HepG2 (cell line): ENCODE results near the gene NUP62. TPM values are rescaled to one million over a fixed set of nuclear protein-coding genes. Genes with fewer than 3 reads are reported as not detected.

Source experiments
- CBFB ChIP-seq: sonication (generic); formaldehyde crosslinking; IDR thresholded peaks from 2 replicates; pipeline ENCODE4 v1.4.0; 2020; ENCODE audit warnings: missing genetic modification reagents
- HNRNPUL1 ChIP-seq: fragments of 200-400 bp; formaldehyde crosslinking; IDR thresholded peaks from 2 replicates; pipeline ENCODE4 v1.6.1; 2017; ENCODE audit warnings: low read depth, mild to moderate bottlenecking, low read length, moderate library complexity
- MATR3 ChIP-seq: sonication (generic); formaldehyde crosslinking; IDR thresholded peaks from 2 replicates; pipeline ENCODE4 v1.4.0; 2020; ENCODE audit warnings: missing genetic modification reagents
- MIER2 ChIP-seq: IDR thresholded peaks from 2 replicates; pipeline ENCODE4 v1.6.1; 2016; ENCODE audit warnings: missing biosample characterization, missing genetic modification reagents
- MXD3 ChIP-seq: IDR thresholded peaks from 2 replicates; pipeline ENCODE4 v1.6.1; 2016; ENCODE audit warnings: mild to moderate bottlenecking, missing biosample characterization, missing genetic modification reagents
- PPARG ChIP-seq: conservative IDR thresholded peaks from 2 replicates; pipeline ENCODE4 v1.6.1; 2016; ENCODE audit warnings: missing biosample characterization, missing genetic modification reagents
- SIN3B ChIP-seq: fragments of 150-350 bp; IDR thresholded peaks from 2 replicates; pipeline ENCODE4 v1.6.1; 2014; ENCODE audit warnings: low read length
- SMC3 ChIP-seq: IDR thresholded peaks from 2 replicates; pipeline ENCODE4 v1.6.1; 2011; ENCODE audit warnings: low read length, improper control_type of control experiment
- SNAPC4 ChIP-seq: sonication (generic); formaldehyde crosslinking; IDR thresholded peaks from 2 replicates; pipeline ENCODE4 v1.4.0; 2020; ENCODE audit warnings: mild to moderate bottlenecking, missing genetic modification reagents
- SP2 ChIP-seq: sonication (generic); formaldehyde crosslinking; IDR thresholded peaks from 2 replicates; pipeline ENCODE4 v1.5.1; 2020; ENCODE audit warnings: mild to moderate bottlenecking, missing genetic modification reagents
- TBL1XR1 ChIP-seq: fragments of 150-350 bp; IDR thresholded peaks from 2 replicates; pipeline ENCODE4 v1.6.1; 2014; ENCODE audit warnings: borderline replicate concordance, low read length; ENCODE audit not compliant: partially characterized antibody
- ZEB1 ChIP-seq: IDR thresholded peaks from 2 replicates; pipeline ENCODE4 v1.6.1; 2012; ENCODE audit warnings: mild to moderate bottlenecking, low read depth, inconsistent platforms; ENCODE audit not compliant: insufficient replicate concordance
- ZUFSP ChIP-seq: sonication (generic); formaldehyde crosslinking; IDR thresholded peaks from 2 replicates; pipeline ENCODE4 v1.9.0; 2021; ENCODE audit warnings: missing genetic modification reagents, mild to moderate bottlenecking, borderline replicate concordance
- polyA plus RNA-seq, 8 experiments: library from polyadenylated mRNA; depleted of rRNA in 3 of 8; stranded (reverse) in 7 of 8; unstranded in 1 of 8; fragments of >200 nt; fragmentation: Illumina TruSeq in 4 of 8; extraction: Trizol in 4 of 8; gene quantifications; 2 replicates each; pipeline versions ENCODE4 v1.2.1 to v1.2.3, GENCODE V29; 2011 to 2016; ENCODE audit warnings: low read depth in 4 of 8, missing spikeins in 1 of 8, mixed read lengths in 1 of 8; ENCODE audit not compliant: insufficient read depth in 1 of 8
- total RNA-seq, 5 experiments: library from RNA; depleted of rRNA; stranded (reverse); fragments of >200 nt; fragmentation: Illumina TruSeq; extraction: Trizol; gene quantifications; 2 replicates each; pipeline ENCODE4 v1.2.3, GENCODE V29; 2016; ENCODE audit warnings: low read depth in 1 of 5
- TF ChIP-seq, protein P1 (sequence below): sonication (generic); formaldehyde crosslinking; IDR thresholded peaks from 2 replicates; pipeline ENCODE4 v1.8.1; 2023; ENCODE audit warnings: mild to moderate bottlenecking, missing genetic modification reagents
- TF ChIP-seq, protein P2 (sequence below): sonication (generic); formaldehyde crosslinking; IDR thresholded peaks from 2 replicates; pipeline ENCODE4 v1.4.0; 2020; ENCODE audit warnings: low read depth, mild to moderate bottlenecking, missing genetic modification reagents
- TF ChIP-seq, protein P3 (sequence below): IDR thresholded peaks from 2 replicates; pipeline ENCODE4 v1.6.1; 2016; ENCODE audit warnings: low read depth, borderline replicate concordance
- TF ChIP-seq, protein P4 (sequence below): IDR thresholded peaks from 2 replicates; pipeline ENCODE4 v1.6.1; 2012; ENCODE audit warnings: inconsistent platforms
- TF ChIP-seq, protein P5 (sequence below): sonication (generic); formaldehyde crosslinking; IDR thresholded peaks from 2 replicates; pipeline ENCODE4 v1.5.1; 2020; ENCODE audit warnings: mild to moderate bottlenecking, missing genetic modification reagents, moderate library complexity

NUP62 gene
- total and polyA plus RNA-seq, 2 of the 13 experiments (the other 11 are each of a cell fraction or from before 2014, with no cell fraction given) = 16.5 to 41.5 TPM

GRCh38 chr19:49929121-49929610, at the start of gene NUP62, which contains the start of gene ATF5 (continued):
- TF ChIP-seq, protein P1, sequence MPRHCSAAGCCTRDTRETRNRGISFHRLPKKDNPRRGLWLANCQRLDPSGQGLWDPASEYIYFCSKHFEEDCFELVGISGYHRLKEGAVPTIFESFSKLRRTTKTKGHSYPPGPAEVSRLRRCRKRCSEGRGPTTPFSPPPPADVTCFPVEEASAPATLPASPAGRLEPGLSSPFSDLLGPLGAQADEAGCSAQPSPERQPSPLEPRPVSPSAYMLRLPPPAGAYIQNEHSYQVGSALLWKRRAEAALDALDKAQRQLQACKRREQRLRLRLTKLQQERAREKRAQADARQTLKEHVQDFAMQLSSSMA (CRISPR knock-in tag) = no peak
- TF ChIP-seq MXD3 (CRISPR knock-in tag) (peak; percentile 69; the same call in 1 of the 2 replicates), ZEB1 (no peak), HNRNPUL1 (0 out of 2 replicates have a peak, but pooled peaks have one; percentile 61), SMC3 (no peak), SNAPC4 (CRISPR knock-in tag) (0 out of 2 replicates have a peak, but pooled peaks have one; percentile 59), TBL1XR1 (no peak), MIER2 (no peak), CBFB (CRISPR knock-in tag) (peak; percentile 51; the same call in 1 of the 2 replicates), SIN3B (no peak), MATR3 (CRISPR knock-in tag) (no peak), ZUFSP (CRISPR knock-in tag) (no peak), PPARG (CRISPR knock-in tag) (no peak), SP2 (CRISPR knock-in tag) (no peak; the same call in 1 of the 2 replicates)
- TF ChIP-seq, protein P2, sequence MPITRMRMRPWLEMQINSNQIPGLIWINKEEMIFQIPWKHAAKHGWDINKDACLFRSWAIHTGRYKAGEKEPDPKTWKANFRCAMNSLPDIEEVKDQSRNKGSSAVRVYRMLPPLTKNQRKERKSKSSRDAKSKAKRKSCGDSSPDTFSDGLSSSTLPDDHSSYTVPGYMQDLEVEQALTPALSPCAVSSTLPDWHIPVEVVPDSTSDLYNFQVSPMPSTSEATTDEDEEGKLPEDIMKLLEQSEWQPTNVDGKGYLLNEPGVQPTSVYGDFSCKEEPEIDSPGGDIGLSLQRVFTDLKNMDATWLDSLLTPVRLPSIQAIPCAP (CRISPR knock-in tag) = no peak
- TF ChIP-seq, protein P3, sequence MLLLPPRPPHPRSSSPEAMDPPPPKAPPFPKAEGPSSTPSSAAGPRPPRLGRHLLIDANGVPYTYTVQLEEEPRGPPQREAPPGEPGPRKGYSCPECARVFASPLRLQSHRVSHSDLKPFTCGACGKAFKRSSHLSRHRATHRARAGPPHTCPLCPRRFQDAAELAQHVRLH = 0 out of 2 replicates have a peak, but pooled peaks have one; percentile 30
- TF ChIP-seq, protein P4, sequence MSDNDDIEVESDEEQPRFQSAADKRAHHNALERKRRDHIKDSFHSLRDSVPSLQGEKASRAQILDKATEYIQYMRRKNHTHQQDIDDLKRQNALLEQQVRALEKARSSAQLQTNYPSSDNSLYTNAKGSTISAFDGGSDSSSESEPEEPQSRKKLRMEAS = peak; percentile 96
- TF ChIP-seq, protein P5, sequence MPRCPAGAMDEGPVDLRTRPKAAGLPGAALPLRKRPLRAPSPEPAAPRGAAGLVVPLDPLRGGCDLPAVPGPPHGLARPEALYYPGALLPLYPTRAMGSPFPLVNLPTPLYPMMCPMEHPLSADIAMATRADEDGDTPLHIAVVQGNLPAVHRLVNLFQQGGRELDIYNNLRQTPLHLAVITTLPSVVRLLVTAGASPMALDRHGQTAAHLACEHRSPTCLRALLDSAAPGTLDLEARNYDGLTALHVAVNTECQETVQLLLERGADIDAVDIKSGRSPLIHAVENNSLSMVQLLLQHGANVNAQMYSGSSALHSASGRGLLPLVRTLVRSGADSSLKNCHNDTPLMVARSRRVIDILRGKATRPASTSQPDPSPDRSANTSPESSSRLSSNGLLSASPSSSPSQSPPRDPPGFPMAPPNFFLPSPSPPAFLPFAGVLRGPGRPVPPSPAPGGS (CRISPR knock-in tag) = peak; percentile 90; the same call in 1 of the 2 replicates
